GM12878 (cell line): ENCODE data around the gene UCP1. TPM values are rescaled to one million over a fixed set of nuclear protein-coding genes. Genes with fewer than 3 reads are reported as not detected.

ENCODE experiments used
- ASH2L ChIP-seq: fragments of 300-600, 200-600 bp; sonication (generic); IDR thresholded peaks from 2 replicates; pipeline ENCODE4 v1.6.1; 2017; ENCODE audit warnings: low read depth, mild to moderate bottlenecking, borderline replicate concordance
- BRCA1 ChIP-seq: IDR thresholded peaks from 2 replicates; pipeline ENCODE4 v1.6.1; 2011; ENCODE audit warnings: low read depth, low read length, improper control_type of control experiment
- CBX5 ChIP-seq: sonication (generic); IDR thresholded peaks from 2 replicates; pipeline ENCODE4 v1.6.1; 2016; ENCODE audit warnings: low read depth, moderate library complexity, mild to moderate bottlenecking, inconsistent platforms
- CHD2 ChIP-seq: IDR thresholded peaks from 2 replicates; pipeline ENCODE4 v1.6.1; 2011; ENCODE audit warnings: low read depth, low read length, improper control_type of control experiment, borderline replicate concordance
- CREM ChIP-seq: IDR thresholded peaks from 2 replicates; pipeline ENCODE4 v1.6.1; 2014; ENCODE audit warnings: antibody characterized with exemption, low read depth
- GATAD2B ChIP-seq: fragments of 450-650 bp; conservative IDR thresholded peaks from 2 replicates; pipeline ENCODE4 v1.6.1; 2017; ENCODE audit warnings: low read depth, mild to moderate bottlenecking, moderate library complexity
- HDAC6 ChIP-seq: fragments of 200-600 bp; sonication (generic); IDR thresholded peaks from one replicate; pipeline ENCODE4 v1.8.0; 2017; ENCODE audit warnings: antibody characterized with exemption; ENCODE audit not compliant: unreplicated experiment
- HDGF ChIP-seq: fragments of 450-650 bp; IDR thresholded peaks from 2 replicates; pipeline ENCODE4 v1.6.1; 2016; ENCODE audit warnings: antibody characterized with exemption
- IKZF1 ChIP-seq: fragments of 450-650 bp; conservative IDR thresholded peaks from 2 replicates; pipeline ENCODE4 v1.6.1; 2017; ENCODE audit warnings: antibody characterized with exemption, mild to moderate bottlenecking
- PML ChIP-seq: IDR thresholded peaks from 2 replicates; pipeline ENCODE4 v1.6.1; 2012; ENCODE audit warnings: low read length, inconsistent platforms
- POLR2AphosphoS2 ChIP-seq: IDR thresholded peaks from 2 replicates; pipeline ENCODE4 v1.6.1; 2011; ENCODE audit warnings: low read depth, mild to moderate bottlenecking, low read length, improper control_type of control experiment, moderate library complexity
- RUNX3 ChIP-seq: IDR thresholded peaks from 2 replicates; pipeline ENCODE4 v1.6.1; 2012; ENCODE audit warnings: low read length, inconsistent platforms
- SMAD5 ChIP-seq: IDR thresholded peaks from 2 replicates; pipeline ENCODE4 v1.6.1; 2016; ENCODE audit warnings: antibody characterized with exemption, low read depth
- SP1 ChIP-seq: IDR thresholded peaks from one replicate; pipeline ENCODE4 v1.6.1; 2011; ENCODE audit warnings: low read depth, low read length
- SPI1 ChIP-seq: IDR thresholded peaks from 2 replicates; pipeline ENCODE4 v1.6.1; 2011; ENCODE audit warnings: low read depth, mild to moderate bottlenecking, low read length, moderate library complexity, borderline replicate concordance; ENCODE audit not compliant: insufficient read depth
- STAT1 ChIP-seq: fragments of 450-650 bp; conservative IDR thresholded peaks from 2 replicates; pipeline ENCODE4 v1.6.1; 2014; ENCODE audit warnings: antibody characterized with exemption, mild to moderate bottlenecking
- TAF1 ChIP-seq: IDR thresholded peaks from 2 replicates; pipeline ENCODE4 v1.6.1; 2011; ENCODE audit warnings: mild to moderate bottlenecking, low read depth, low read length, borderline replicate concordance
- TBL1XR1 ChIP-seq: IDR thresholded peaks from 2 replicates; pipeline ENCODE4 v1.6.1; 2012; ENCODE audit warnings: low read depth, low read length, improper control_type of control experiment
- TCF12 ChIP-seq: IDR thresholded peaks from 2 replicates; pipeline ENCODE4 v1.6.1; 2011; ENCODE audit warnings: low read depth, mild to moderate bottlenecking, low read length
- YBX1 ChIP-seq: fragments of 450-650 bp; IDR thresholded peaks from 2 replicates; pipeline ENCODE4 v1.6.1; 2016; ENCODE audit warnings: antibody characterized with exemption
- ZNF24 ChIP-seq: fragments of 450-650 bp; IDR thresholded peaks from 2 replicates; pipeline ENCODE4 v1.6.1; 2017; ENCODE audit warnings: antibody characterized with exemption, mild to moderate bottlenecking
- ZNF622 ChIP-seq: fragments of 450-650 bp; IDR thresholded peaks from 2 replicates; pipeline ENCODE4 v1.6.1; 2017; ENCODE audit warnings: mild to moderate bottlenecking, inconsistent platforms
- ZZZ3 ChIP-seq: IDR thresholded peaks from 2 replicates; pipeline ENCODE4 v1.6.1; 2011; ENCODE audit warnings: low read depth; ENCODE audit not compliant: control insufficient read depth, insufficient read length
- polyA plus RNA-seq, 11 experiments: library from polyadenylated mRNA; depleted of rRNA in 4 of 11; unstranded in 6 of 11; stranded (reverse) in 5 of 11; fragments of >200 nt; fragmentation: Nextera tagmentation in 4 of 11; fragmentation: Illumina TruSeq in 1 of 11; extraction: Ambion mirVana in 4 of 11; extraction: Trizol in 1 of 11; gene quantifications; 1 replicate in 1 of 11; 2 replicates in 10 of 11; pipeline versions ENCODE4 v1.2.1 to v1.2.3, GENCODE V29; 2011 to 2016; ENCODE audit warnings: inconsistent platforms in 2 of 11, missing spikeins in 2 of 11, low read depth in 1 of 11
- total RNA-seq, 4 experiments: library from RNA; depleted of rRNA in 3 of 4; stranded (reverse); fragments of >200 nt in 3 of 4; fragmentation: Illumina TruSeq in 1 of 4; extraction: Trizol in 1 of 4; gene quantifications; 2 replicates each; pipeline versions ENCODE4 v1.2.1 to v1.2.3, GENCODE V29; 2013 to 2021
- TF ChIP-seq, protein P1 (sequence below): fragments of 450-650 bp; IDR thresholded peaks from 2 replicates; pipeline ENCODE4 v1.6.1; 2017; ENCODE audit warnings: mild to moderate bottlenecking, moderate library complexity
- TF ChIP-seq, protein P2 (sequence below): fragments of 450-650 bp; IDR thresholded peaks from 2 replicates; pipeline ENCODE4 v1.6.1; 2014; ENCODE audit warnings: mild to moderate bottlenecking
- TF ChIP-seq, protein P3 (sequence below): fragments of 450-650 bp; IDR thresholded peaks from 2 replicates; pipeline ENCODE4 v1.6.1; 2016; ENCODE audit warnings: mild to moderate bottlenecking

UCP1 gene
- total and polyA plus RNA-seq, 10 of the 15 experiments (the other 5 are each of a cell fraction or from before 2014, with no cell fraction given), result not detected

DNA sequence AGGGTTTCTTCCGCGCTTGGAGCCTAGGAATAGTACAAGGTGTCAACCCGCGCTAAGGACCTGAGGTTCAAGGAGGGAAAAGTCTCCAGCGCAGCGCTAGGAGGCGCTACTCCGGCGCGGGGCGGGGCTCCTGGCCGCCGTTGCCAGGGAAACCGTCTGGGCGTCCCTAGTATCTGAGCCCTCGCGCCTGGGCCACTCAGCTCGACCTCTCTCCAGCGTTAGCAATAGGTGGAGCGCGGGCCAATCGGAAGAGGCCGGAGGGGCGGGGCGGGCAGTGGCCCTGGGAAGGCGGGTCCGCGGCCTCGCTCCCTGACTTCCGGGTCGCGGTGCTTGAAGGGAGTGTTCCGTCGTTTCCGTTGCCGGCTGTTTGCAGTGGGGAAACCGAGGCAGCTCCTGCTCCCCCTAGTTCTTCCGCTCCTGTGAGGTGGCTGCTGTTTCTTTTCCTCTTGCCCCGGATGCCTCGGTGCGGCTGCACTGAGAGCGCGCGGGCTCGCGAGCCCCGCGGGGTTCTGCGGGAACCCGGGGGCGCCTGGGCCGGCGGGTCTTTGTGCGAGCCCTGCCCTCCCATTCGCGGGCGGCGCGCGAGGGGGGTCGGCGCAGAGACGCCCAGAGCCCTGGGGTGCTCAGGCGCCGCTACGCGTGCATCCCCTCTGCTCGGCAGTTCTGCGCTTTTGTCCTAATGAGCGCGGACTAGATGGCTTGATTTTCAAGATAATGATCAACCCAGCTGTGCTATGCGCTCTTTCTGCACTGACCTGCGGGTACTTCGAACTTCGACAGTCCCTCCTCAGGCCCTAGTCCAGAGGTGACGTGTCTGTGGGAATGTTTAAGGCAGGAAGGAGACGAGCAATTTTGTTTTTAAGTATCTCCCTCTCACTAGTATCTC lies 44.7 kb downstream of the UCP1 start, which contains the start of gene ELMOD2 (continued):
- TF ChIP-seq TCF12, result 0 out of 2 replicates have a peak, but pooled peaks have one; percentile 24
- TF ChIP-seq ZZZ3, result no peak
- TF ChIP-seq PML, result peak; percentile 70; the same call in 1 of the 2 replicates
- no peak; the same call in 1 of the 2 replicates for TF ChIP-seq SMAD5
- no peak for TF ChIP-seq ZNF24
- peak; percentile 81 for TF ChIP-seq SP1
- peak; percentile 40; the same call in 1 of the 2 replicates for TF ChIP-seq CBX5
- no peak for TF ChIP-seq HDAC6
- no peak for TF ChIP-seq TBL1XR1
- TF ChIP-seq POLR2AphosphoS2, result peak; percentile 74; the same call in 1 of the 2 replicates
- TF ChIP-seq, protein P1, sequence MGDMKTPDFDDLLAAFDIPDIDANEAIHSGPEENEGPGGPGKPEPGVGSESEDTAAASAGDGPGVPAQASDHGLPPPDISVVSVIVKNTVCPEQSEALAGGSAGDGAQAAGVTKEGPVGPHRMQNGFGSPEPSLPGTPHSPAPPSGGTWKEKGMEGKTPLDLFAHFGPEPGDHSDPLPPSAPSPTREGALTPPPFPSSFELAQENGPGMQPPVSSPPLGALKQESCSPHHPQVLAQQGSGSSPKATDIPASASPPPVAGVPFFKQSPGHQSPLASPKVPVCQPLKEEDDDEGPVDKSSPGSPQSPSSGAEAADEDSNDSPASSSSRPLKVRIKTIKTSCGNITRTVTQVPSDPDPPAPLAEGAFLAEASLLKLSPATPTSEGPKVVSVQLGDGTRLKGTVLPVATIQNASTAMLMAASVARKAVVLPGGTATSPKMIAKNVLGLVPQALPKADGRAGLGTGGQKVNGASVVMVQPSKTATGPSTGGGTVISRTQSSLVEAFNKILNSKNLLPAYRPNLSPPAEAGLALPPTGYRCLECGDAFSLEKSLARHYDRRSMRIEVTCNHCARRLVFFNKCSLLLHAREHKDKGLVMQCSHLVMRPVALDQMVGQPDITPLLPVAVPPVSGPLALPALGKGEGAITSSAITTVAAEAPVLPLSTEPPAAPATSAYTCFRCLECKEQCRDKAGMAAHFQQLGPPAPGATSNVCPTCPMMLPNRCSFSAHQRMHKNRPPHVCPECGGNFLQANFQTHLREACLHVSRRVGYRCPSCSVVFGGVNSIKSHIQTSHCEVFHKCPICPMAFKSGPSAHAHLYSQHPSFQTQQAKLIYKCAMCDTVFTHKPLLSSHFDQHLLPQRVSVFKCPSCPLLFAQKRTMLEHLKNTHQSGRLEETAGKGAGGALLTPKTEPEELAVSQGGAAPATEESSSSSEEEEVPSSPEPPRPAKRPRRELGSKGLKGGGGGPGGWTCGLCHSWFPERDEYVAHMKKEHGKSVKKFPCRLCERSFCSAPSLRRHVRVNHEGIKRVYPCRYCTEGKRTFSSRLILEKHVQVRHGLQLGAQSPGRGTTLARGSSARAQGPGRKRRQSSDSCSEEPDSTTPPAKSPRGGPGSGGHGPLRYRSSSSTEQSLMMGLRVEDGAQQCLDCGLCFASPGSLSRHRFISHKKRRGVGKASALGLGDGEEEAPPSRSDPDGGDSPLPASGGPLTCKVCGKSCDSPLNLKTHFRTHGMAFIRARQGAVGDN, result peak; percentile 63; the same call in 1 of the 2 replicates
- TF ChIP-seq GATAD2B, result peak; percentile 81
- TF ChIP-seq RUNX3, result peak; percentile 52
- TF ChIP-seq, protein P2, sequence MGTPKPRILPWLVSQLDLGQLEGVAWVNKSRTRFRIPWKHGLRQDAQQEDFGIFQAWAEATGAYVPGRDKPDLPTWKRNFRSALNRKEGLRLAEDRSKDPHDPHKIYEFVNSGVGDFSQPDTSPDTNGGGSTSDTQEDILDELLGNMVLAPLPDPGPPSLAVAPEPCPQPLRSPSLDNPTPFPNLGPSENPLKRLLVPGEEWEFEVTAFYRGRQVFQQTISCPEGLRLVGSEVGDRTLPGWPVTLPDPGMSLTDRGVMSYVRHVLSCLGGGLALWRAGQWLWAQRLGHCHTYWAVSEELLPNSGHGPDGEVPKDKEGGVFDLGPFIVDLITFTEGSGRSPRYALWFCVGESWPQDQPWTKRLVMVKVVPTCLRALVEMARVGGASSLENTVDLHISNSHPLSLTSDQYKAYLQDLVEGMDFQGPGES, result no peak
- TF ChIP-seq, protein P3, sequence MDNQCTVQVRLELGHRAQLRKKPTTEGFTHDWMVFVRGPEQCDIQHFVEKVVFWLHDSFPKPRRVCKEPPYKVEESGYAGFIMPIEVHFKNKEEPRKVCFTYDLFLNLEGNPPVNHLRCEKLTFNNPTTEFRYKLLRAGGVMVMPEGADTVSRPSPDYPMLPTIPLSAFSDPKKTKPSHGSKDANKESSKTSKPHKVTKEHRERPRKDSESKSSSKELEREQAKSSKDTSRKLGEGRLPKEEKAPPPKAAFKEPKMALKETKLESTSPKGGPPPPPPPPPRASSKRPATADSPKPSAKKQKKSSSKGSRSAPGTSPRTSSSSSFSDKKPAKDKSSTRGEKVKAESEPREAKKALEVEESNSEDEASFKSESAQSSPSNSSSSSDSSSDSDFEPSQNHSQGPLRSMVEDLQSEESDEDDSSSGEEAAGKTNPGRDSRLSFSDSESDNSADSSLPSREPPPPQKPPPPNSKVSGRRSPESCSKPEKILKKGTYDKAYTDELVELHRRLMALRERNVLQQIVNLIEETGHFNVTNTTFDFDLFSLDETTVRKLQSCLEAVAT, result no peak
- TF ChIP-seq CHD2, result peak; percentile 70
- TF ChIP-seq STAT1, result no peak
- peak; percentile 81 for TF ChIP-seq IKZF1
- peak; percentile 90 for TF ChIP-seq HDGF
- no peak for TF ChIP-seq ZNF622
- TF ChIP-seq TAF1, result peak; percentile 71
- TF ChIP-seq SPI1, result no peak
- TF ChIP-seq BRCA1, result no peak
- no peak for TF ChIP-seq YBX1
- TF ChIP-seq ASH2L, result peak; percentile 74; the same call in 1 of the 2 replicates
- TF ChIP-seq CREM, result no peak; the same call in 1 of the 2 replicates
